ENCODE measurements around the gene CFAP221.

CFAP221 gene

DNA sequence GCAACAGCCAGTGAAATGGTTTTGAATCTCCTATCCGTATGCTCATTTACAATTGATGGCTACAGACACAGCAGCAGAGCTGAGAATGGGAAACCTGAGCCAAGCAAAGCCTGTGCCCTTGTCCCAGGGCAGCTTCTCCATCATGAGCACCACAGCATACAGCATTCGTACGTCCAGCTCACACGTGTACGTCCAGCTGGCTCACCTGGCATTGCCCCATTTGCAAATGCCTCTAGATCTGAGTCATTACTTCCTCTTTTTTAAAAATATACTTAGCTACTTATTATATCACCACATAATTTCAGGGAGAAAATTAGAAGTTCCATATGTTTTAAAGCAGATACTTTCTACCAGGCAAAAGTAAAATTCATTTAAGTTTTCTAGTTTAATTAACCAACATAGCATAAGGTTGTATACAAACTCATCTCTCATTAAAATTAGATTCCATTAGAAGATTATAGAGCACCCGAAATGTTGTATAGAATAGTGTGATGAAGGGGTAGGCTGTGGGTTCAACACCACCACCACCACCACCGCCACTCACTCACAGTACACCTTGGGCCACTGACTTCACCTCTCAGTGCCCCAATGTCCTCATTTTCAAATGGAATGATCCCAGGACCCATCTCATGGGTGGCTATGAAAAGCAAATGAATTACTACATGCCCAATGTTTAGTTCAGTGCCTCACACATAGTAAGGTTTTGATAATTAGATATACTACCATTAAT, 103.4 kb downstream of the CFAP221 start:
- DNase-seq: no peak

DNA sequence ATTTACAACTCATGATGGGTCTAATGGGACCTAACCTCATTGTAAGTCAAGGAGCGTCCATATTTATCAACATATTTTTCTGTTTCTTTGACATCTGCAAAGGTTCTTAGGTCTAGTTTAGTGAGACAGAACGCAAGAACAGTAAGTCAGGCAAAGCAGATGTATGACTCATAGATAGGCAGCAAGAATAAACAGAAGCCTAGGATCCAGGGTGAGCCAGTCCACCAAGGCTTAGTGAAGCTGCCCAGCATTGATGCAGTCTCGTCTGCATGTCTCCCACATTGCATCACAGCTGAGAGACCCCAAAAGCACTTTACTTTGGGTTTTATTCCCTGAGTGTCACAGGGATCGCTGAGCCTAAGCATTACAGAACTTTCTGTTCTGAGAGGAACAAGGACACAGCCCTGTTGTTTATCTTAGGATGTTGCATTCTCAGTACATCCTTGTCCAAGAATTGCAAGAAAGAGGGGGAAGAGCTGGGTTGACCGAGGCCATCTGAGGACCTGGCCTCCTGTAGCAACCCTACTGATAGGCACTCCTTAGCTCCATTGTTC, 105.2 kb downstream of the CFAP221 start:
- DNase-seq: no peak

DNA sequence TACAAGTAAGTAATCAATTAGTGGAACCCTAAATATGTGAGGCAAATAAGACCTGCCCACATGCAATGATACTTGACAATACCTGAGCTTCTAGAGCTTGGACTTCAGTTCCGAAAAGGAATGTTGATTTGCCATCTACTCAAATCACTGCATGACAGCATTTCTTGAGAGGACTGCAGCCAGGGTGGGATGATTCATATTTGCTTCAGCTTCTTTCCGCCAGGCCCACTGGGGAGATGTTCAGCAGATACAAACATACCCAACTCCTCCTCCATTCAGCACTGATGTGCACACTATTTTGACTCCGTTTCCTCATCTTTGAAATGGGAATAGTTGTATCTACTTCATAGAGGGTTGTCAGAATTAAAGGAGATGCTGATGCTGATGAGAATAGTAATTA, 106.0 kb downstream of the CFAP221 start:
- no peak for DNase-seq

DNA sequence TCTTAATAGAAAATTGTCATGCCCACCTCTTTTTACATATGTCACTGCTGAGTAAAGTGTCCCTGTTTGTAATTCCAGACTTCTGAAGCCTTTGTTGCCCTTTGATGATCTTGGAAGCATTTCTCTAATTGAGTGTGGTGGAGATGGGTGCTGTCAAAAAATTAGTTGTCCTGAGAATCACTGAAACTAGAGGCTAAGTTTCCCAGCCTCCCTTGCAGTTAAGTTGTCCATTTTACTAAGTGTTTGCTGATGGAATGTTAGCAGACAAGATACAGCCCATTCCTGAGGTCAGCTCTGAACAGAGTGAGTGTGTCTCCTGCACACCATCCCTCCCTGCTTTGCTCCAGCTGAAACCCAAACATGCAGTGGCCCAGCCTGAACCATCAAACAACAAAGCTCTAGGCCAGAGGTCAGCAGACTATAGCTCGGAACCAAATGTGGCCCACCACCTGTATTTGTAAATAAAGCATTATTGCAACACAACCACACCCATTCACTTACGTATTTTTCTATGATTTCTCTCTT, 106.7 kb downstream of the CFAP221 start:
- DNase-seq: no peak

DNA sequence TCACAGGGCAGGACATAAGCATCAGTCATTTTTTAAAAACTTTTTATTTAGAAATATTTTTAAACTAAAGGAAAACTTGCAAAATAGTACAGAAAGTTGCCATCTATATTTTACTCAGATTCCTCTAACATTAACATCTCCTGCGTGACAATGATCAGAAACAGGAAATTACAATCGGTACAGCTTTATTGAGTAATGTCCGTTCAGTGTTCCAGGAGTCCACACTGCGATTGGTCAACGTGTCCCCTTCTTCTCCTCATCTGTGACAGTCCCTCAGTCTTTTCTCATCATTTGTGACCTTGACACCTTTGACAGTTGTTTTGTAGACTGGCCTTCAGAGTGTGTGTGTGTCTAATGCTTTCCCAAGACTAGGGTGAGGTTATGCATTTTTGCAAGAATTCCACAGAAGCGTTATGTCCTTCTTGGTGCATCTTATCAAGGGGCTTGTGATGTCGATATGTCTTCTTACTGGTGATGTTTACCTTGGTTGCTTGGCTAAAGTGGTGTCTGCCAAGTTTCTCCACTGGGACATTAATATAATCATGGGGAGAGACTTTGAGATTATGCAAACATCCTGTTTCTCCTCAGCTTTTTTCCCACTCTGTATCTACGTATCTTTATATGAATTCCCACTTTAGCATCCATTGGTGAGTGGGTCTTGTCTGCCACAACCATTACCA, 113.4 kb downstream of the CFAP221 start:
- no peak for DNase-seq

DNA sequence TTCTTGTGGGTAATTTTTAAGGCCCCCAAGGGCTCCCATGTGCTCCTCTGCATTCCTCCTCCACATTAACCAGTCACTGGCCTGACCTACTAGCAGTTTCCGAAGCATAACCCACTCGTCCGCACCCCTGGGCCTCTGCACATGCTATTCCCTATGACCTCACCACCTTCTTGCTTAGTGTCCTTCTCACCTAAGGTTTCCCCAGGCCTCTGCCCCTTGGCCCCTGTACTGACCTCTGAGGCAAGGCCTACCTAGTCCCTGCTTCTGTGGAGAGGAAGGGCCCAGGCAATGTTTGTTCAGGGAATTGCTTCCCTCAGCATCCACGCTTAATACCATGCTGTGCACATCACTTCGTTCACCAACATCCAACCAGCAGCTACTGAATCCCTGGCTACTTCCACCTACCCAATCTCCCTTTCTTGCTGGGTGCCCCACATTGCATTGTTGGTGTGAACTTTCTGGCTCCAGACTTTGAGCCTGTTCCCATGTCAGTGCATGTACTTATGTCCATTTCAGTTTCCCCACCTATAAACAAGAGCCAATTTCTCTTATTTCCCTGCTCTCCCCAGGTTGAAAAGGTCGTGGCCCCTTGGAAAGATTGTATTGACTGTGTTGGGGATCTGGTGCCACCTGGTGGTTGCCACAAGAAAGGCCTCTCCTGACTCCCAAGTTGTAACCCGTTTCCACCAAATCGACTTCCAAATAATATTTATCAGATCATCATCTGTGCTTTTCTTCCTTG, 115.5 kb downstream of the CFAP221 start:
- DNase-seq: no peak

DNA sequence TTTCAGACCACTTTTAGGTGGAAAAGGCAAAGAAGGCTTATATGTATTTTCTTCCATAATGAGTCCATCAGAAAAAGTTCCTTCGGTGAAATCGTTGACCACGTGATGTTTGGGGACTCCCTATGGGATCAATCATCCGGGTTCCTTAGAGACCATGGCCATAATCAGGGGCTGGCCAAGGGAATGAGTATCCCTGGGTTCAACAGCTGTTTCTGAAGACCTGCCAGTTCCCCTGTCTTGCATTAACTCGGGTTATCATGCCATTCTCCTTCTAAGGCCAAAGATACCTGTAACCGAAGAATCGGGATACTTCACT, 116.1 kb downstream of the CFAP221 start:
- DNase-seq: no peak

DNA sequence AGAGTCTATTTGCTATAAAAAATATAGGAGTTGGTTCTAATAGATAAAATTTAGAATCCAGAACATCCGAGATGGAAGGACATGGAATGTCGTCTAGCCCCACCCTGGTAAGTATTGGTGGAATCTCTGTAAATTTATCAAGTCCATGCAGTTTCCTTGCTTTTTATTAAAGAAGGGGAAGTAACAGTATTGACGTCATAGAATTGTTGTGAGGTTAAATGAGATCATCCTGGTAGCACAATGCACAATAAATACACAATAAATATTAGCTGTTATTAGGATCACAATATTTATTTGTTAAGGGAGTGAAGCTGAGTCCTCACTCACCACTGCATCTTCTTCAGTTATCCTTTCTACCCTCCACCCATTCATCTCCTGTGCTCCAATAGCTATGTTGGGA, 118.0 kb downstream of the CFAP221 start:
- DNase-seq: no peak

DNA sequence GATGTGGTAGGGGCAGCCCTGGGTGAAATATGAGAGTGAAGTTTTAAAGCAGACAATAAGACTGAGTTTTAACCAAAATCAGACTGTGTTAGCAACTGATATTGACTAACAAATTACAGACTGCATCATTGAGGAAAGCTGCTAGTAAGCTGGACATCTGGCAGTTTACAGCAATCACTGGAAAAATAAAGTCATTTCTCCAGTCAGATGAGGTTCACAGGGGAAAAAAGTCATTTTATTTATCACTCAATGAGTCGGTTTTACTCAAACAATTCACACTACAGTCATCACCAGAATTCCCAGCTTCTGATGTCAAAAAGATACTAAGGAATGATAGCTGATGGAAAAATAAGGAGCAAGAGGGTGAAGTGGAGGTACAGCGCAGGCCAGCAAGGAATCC, 124.3 kb downstream of the CFAP221 start:
- DNase-seq: no peak

DNA sequence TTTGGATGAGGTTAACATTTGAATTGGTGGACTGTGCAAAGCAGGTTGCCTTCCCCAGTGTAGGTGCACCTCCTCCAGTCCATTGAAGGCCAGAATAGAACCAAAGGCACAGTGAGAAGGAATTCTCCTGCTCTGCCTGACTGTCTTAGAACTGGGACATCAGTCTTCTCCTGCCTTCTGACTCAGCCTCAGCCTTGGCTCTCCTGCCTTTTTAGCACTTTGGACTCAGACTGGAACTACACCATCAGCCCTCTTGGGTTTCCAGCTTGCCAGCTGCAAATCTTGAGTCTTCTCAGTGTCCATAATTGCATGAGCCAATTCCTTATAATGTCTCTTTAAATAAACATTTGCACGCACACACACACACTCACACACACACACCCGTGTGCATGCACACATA, 126.8 kb downstream of the CFAP221 start:
- no peak for DNase-seq

DNA sequence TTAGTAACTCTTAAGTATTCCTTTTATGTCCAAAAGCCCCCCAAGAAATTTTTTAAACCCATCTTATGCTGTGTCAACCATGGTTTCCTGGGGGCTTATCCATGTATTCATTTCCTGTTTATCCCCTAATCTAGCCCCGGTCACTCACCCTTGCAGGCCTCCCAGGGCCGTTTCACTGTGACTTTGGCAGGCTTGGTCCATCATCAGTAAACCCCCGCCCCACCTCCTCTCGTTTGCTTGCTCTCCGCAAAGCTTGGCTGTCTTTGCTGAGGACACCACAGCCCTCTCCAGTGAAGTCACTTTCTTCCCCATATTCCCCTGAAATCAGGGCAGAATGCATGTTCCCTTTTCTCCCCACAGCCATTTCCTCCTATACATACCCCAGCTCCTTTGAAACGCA, 127.5 kb downstream of the CFAP221 start:
- DNase-seq: no peak

DNA sequence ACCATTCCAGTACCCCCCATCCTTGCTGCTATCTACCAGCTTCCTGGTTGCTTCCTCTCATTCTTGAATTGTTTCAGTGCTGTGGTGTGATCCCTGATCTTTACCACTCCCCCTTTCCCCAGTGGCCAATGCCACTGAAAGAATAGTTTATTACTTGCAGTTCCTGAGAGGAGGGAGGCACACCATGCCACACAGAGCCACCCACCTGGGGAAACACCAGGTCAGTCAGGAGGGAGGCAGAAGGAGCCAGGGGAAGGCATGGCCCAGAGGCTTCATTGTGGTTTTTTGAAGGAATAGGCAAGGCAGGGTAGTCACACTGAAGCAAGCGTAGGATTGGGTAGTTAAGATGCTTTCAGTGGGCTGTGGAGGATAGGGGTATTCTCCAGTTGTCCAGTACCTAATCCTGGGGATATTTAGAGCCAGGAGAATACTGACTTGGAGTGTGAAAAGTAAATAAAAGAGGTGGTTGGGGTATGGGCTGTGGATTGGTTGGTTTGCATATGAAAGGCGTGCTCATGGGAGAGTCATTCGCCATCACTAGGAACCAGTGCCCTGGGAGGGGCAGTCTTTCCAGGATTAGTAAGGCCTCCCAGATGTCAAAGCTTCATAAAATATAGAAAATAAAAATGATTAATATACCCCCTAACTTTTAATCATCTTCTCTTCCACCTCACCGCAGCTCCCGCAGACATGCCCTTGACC, 128.1 kb downstream of the CFAP221 start:
- no peak for DNase-seq

DNA sequence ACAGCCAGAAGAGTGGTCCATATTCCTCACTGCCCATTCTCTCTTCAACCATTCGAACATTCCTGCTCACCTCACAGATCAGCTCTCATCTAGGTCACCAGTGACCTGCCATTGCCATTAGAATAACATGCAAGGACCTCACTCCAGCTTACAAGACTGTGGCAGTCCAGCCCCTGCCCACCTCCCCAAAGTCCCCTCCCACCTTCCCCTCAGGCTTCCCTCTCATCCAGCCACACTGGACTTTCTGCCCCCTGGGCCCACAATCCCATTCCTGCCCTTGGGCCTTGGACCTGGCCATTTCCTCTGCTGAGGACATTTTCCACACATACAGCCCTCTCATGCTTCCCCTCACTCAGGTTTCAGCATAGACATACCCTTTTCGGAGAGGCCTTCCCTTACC, 129.5 kb downstream of the CFAP221 start:
- no peak for DNase-seq

DNA sequence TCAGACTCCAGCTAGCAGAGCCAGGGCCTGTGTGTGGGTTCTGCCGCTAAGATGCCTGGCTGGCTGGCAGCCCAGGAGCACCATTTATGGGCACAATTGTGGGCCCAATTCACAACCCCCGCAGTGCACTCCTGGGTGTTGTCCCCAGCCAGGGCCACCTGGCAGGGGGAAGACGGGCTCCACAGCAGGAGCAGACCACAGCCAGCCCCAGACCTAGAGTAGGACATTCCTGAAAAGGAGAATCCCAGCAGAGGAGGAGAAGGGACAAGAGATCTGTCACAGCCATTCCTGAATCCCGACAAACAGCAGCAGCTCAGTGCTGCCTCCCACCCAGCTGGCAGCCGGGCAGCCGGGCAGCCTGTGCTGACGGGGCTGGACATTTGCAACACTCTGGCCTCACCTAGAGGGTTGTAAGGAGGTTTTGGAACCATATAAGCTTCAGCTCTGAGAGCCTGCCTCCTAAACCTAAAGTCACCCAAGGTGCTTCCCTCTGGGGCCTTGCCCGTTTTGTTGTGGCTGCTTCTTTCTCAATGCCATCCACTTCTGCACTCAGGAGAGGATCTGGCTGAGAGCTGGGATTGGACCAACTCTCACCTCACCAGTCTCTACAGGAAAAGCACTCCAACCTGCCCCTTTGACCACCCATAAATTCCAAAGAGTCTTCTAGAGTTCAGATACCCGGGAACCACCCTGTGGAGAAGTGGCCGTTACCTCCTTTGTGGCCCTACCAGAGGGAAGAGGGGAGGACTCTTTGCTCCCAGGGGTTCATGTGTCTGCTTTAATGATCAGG, 130.7 kb downstream of the CFAP221 start:
- no peak for DNase-seq

DNA sequence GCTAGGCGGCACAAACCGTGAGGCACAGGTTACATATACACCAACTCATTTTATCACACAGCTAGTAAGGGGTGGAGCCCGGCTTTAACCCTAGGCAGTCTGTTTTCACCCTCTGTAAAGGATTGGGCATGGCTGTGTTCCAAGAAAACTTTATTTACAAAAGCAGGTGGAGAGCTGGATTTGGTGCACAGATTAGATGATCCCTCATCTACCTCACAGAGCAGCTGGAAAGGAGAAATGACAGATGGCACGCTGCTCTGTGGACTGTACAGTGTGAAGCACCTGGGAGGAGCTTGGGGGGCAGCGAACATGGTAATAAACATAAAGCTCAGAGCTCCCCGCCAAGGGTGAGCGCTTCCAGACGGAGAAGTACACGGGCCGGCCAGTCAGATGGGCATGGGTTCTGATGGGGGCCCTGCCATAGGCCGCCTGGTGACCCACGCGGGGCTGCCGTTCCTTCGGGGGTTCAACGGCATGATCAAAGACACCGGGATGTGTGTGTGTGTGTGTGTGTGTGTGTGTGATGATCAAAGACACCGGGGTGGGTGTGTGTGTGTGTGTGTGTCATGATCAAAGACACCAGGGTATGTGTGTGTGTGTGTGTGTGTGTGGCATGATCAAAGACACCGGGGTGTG, 133.9 kb downstream of the CFAP221 start:
- DNase-seq: no peak

DNA sequence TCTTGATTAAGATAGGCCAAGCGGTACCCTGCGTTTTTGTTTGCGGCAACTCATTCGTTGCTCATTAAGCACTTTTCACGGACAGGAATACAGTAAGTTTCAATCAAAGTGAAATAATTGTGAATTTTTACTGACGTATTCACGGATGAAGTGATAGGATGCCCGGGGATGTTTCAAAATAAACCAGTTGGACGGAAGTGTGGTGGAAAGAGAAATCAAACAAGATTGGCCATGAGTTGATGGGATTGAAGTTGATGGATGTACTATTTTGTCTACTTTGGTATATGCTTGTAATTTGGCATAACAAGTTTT, 135.2 kb downstream of the CFAP221 start:
- DNase-seq: no peak

DNA sequence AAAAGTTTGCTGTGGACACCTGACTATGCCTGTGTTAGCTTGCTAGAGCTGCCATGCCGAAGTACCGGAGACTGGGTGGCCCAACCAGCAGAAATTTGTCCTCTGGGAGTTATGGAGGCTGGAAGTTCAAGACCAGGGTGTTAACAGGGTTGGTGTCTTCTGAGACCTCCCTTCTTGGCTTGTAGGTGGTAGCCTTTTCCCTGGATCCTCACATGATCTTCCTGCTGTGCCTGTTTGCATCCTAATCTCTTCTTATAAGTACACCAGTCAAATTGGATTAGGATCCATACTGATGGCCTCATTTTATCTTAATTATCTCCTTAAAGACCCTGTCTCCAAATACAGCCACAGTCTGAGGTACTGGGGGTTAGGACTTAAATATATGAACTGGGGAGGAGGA, 135.6 kb downstream of the CFAP221 start:
- DNase-seq: no peak

DNA sequence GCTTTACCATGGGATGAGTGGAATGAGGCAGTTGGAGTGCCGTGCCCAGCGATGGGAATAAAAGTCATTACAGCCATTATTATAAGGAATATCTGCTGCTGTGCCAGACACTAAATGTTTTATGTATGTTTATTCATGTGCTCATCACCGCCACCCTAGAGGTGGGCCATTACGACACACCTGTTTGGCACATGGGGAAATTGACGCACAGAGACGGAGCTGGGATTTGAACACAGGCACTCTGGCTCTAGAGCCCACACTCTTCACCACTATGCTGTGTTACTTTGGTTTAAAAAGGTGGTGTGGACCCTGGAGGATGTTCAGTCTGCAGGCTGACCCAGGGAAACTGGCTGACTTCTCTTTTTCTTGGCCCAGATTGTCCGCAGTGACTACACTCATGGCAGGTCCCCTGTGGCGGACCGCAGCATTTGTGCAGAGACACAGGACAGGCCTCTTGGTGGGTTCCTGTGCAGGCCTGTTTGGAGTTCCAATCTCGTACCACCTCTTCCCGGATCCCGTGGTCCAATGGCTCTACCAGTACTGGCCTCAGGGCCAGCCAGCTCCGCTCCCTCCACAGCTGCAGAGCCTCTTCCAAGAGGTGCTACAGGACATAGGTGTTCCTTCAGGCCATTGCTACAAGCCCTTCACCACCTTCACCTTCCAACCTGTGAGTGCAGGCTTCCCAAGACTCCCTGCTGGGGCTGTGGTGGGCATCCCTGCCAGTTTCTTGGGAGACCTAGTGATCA, 136.4 kb downstream of the CFAP221 start:
- DNase-seq: no peak

DNA sequence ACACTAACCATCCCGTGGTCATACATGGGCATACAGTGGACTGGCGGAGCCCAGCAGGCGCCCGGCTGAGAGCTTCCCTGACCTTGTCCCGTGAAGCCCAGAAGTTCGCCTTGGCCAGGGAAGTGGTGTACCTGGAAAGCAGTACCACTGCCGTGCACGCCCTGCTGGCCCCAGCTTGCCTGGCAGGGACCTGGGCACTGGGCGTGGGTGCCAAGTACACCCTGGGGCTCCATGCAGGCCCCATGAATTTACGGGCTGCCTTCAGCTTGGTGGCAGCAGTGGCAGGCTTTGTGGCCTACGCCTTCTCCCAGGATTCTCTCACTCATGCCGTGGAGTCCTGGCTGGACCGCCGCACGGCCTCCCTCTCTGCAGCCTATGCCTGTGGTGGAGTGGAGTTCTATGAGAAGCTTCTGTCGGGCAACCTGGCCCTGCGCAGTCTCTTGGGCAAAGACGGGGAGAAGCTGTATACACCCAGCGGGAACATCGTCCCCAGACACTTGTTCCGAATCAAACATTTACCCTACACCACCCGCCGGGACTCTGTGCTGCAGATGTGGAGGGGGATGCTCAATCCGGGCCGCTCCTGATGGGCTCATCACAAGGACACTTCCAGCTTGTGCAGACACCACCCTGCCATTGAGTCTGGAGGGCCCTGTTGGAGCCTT, 137.1 kb downstream of the CFAP221 start:
- no peak for DNase-seq

DNA sequence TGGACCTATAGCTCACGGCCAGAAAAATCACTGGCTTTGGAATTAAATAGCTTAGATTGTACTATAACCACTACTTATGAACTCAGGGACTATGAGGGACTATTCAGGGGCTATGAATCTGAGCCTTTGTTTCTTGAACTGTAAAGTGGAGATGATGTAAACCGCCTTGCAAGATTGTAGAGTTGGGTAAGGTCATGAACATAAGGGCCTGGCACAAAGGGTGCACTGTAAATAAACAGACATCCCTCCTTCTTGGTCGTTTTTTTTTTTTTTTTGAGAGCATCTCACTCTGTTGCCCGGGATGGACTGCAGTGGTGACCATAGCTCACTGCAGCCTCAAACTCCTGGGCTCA, 137.6 kb downstream of the CFAP221 start:
- DNase-seq: no peak

DNA sequence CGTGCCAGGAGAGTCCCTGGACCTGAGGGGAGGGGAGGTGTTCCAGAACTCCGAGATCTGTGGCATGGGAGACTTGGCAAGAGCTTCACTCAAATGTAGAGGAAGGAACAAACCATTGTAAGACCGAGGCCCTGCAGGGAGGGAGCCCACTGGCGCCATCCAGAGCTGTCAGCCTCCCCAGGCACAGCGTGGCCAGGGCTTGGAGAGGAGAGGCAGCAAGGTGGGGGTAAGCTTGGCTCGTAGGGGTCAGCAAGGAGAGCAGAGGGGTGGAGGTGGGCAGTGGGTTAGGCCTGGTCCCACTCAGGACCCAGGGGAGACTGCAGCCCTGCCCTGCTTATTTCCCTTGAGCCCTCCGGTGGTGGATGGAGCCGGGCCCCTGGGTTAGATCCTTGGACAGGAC, 138.3 kb downstream of the CFAP221 start:
- DNase-seq: no peak

All from 8988T (cell line).